MM.1S (cell line): Measurements from ENCODE around the gene MTARC2.

ENCODE experiments used
- DNase-seq: peaks from one replicate; pipeline ENCODE4 v3.0.0-alpha.2; 2015
- H2AFZ ChIP-seq: fragments of 300-600 bp; sonication (generic); 2 replicates; pipeline ENCODE4 v1.6.0; 2016; ENCODE audit warnings: antibody characterized with exemption, low read length
- H3F3A ChIP-seq: fragments of 300-600 bp; sonication (generic); 2 replicates; pipeline ENCODE4 v1.6.1; 2016; ENCODE audit warnings: mild to moderate bottlenecking, antibody characterized with exemption, low read length, moderate library complexity, mixed read lengths; ENCODE audit not compliant: insufficient read depth
- H3K27ac ChIP-seq: fragments of 300-600 bp; sonication (generic); 2 replicates; pipeline ENCODE4 v1.5.1; 2016; ENCODE audit warnings: mild to moderate bottlenecking, low read length
- H3K27me3 ChIP-seq: fragments of 300-600 bp; sonication (generic); replicated peaks from 2 replicates; pipeline ENCODE4 v1.6.0; 2016; ENCODE audit warnings: low read length; ENCODE audit not compliant: insufficient read depth
- H3K36me3 ChIP-seq: fragments of 300-600 bp; sonication (generic); replicated peaks from 2 replicates; pipeline ENCODE4 v1.6.1; 2016; ENCODE audit warnings: mild to moderate bottlenecking, low read length, mixed read lengths; ENCODE audit not compliant: insufficient read depth
- H3K4me1 ChIP-seq: fragments of 300-600 bp; sonication (generic); 2 replicates; pipeline ENCODE4 v1.6.1; 2016; ENCODE audit warnings: low read length, mixed read lengths
- H3K4me2 ChIP-seq: fragments of 300-600 bp; sonication (generic); 2 replicates; pipeline ENCODE4 v1.6.0; 2016; ENCODE audit warnings: low read depth, low read length
- H3K4me3 ChIP-seq: fragments of 300-600 bp; sonication (generic); 2 replicates; pipeline ENCODE4 v1.5.1; 2016; ENCODE audit warnings: low read length, mixed read lengths
- H3K79me2 ChIP-seq: fragments of 300-600 bp; sonication (generic); 2 replicates; pipeline ENCODE4 v1.6.1; 2016; ENCODE audit warnings: mixed run types, low read length, mixed read lengths
- H3K9ac ChIP-seq: fragments of 300-600 bp; sonication (generic); 2 replicates; pipeline ENCODE4 v1.6.1; 2016; ENCODE audit warnings: low read length, mixed read lengths
- H3K9me2 ChIP-seq: fragments of 300-600 bp; sonication (generic); replicated peaks from 2 replicates; pipeline ENCODE4 v1.6.1; 2016; ENCODE audit warnings: mild to moderate bottlenecking, low read length, mixed read lengths; ENCODE audit not compliant: insufficient read depth
- H3K9me3 ChIP-seq: fragments of 300-600 bp; sonication (generic); replicated peaks from 2 replicates; pipeline ENCODE4 v1.6.1; 2016; ENCODE audit warnings: mild to moderate bottlenecking, low read length, mixed read lengths; ENCODE audit not compliant: insufficient read depth
- H4K20me1 ChIP-seq: fragments of 300-600 bp; sonication (generic); 2 replicates; pipeline ENCODE4 v1.6.1; 2016; ENCODE audit warnings: mild to moderate bottlenecking, low read length, moderate library complexity, mixed read lengths; ENCODE audit not compliant: insufficient read depth
- CTCF ChIP-seq: fragments of 300-600 bp; sonication (generic); IDR thresholded peaks from 2 replicates; pipeline ENCODE4 v1.5.1; 2016; ENCODE audit warnings: antibody characterized with exemption, low read length, mixed read lengths
- EZH2 ChIP-seq: fragments of 300-600 bp; sonication (generic); optimal IDR thresholded peaks from 2 replicates; pipeline ENCODE3; 2017; ENCODE audit warnings: low read depth, mild to moderate bottlenecking, antibody characterized with exemption, low read length, mixed read lengths
- EZH2phosphoT487 ChIP-seq: fragments of 300-600 bp; sonication (generic); IDR thresholded peaks from 2 replicates; pipeline ENCODE4 v1.6.1; 2018; ENCODE audit warnings: antibody characterized with exemption, low read length

The MTARC2 gene

GRCh38 chr1:220748936-220749335, 814 bp downstream of the MTARC2 start:
- Histone ChIP-seq H3K79me2 (peaks cover 46% of the 10 kb centered on the region), H3K27me3 (no peaks in the 10 kb centered on the region), H3K9me3 (no peaks in the 10 kb centered on the region), H3K9ac (peak overlapping the region; percentile 67), H3K27ac (peak overlapping the region; percentile 7; the same call in 1 of the 2 replicates), H3K4me3 (peak overlapping the region; percentile 79), H3K36me3 (no peaks in the 10 kb centered on the region), H3F3A (no peaks in the 10 kb centered on the region; the same call in 1 of the 2 replicates), H3K9me2 (no peaks in the 10 kb centered on the region), H2AFZ (peak overlapping the region; percentile 62), H4K20me1 (no peaks in the 10 kb centered on the region), H3K4me2 (peak overlapping the region; percentile 65), H3K4me1 (peaks cover 17% of the 10 kb centered on the region)
- DNase-seq, result no peak
- no peak for TF ChIP-seq EZH2phosphoT487
- TF ChIP-seq CTCF, result no peak
- TF ChIP-seq EZH2, result no peak

- H3F3A ChIP-seq, result no peaks in the 10 kb centered on the region; the same call in 1 of the 2 replicates
- H3K4me2 ChIP-seq, result peak overlapping the region; percentile 48
- no peak for DNase-seq
- peak overlapping the region; percentile 19 for H3K4me3 ChIP-seq
- TF ChIP-seq EZH2 (no peak), CTCF (no peak), EZH2phosphoT487 (no peak)
- H3K36me3 ChIP-seq, result no peaks in the 10 kb centered on the region
- no peak overlapping the region; the same call in 1 of the 2 replicates for H2AFZ ChIP-seq
- H3K9ac ChIP-seq, result no peak overlapping the region
- H3K27ac ChIP-seq, result peak overlapping the region; percentile 24; the same call in 1 of the 2 replicates
- H3K4me1 ChIP-seq, result peaks cover 17% of the 10 kb centered on the region
- no peaks in the 10 kb centered on the region for H4K20me1 ChIP-seq
- H3K9me3 ChIP-seq, result no peaks in the 10 kb centered on the region
- H3K27me3 ChIP-seq, result no peaks in the 10 kb centered on the region
- peaks cover 46% of the 10 kb centered on the region for H3K79me2 ChIP-seq
- H3K9me2 ChIP-seq, result no peaks in the 10 kb centered on the region
Measured at GRCh38 chr1:220750131-220750515, 2.0 kb downstream of the MTARC2 start.

GRCh38 chr1:220751111-220751510, 3.0 kb downstream of the MTARC2 start:
- Histone ChIP-seq H2AFZ (no peak overlapping the region), H3K4me1 (peaks cover 17% of the 10 kb centered on the region), H3F3A (no peaks in the 10 kb centered on the region; the same call in 1 of the 2 replicates), H3K4me2 (no peak overlapping the region), H3K27me3 (no peaks in the 10 kb centered on the region), H3K27ac (no peak overlapping the region), H3K9ac (no peak overlapping the region), H3K4me3 (no peak overlapping the region), H3K9me2 (no peaks in the 10 kb centered on the region), H3K79me2 (peaks cover 46% of the 10 kb centered on the region), H3K9me3 (no peaks in the 10 kb centered on the region), H4K20me1 (no peaks in the 10 kb centered on the region), H3K36me3 (no peaks in the 10 kb centered on the region)
- no peak for DNase-seq
- no peak for TF ChIP-seq EZH2
- no peak for TF ChIP-seq EZH2phosphoT487
- TF ChIP-seq CTCF, result no peak
